Measurements from ENCODE around the gene QARS1.

QARS1 gene

GRCh38 chr3:49120438-49121131 lies 16.0 kb upstream of the QARS1 start, which contains the start of gene USP19:
USP19 (minus strand) TSS chr3:49120823; CDS start chr3:49119145, 1,678 bp downstream.
- DNase-seq (ENCODE audit: low read depth) = peak; percentile 91

GRCh38 chr3:49120096-49120437 lies 15.5 kb upstream of the QARS1 start:
- peak; percentile 29 for DNase-seq (ENCODE audit: low read depth)

- DNase-seq (ENCODE audit: low read depth) = peak; percentile 45
Measured at GRCh38 chr3:49119439-49119838, 14.9 kb upstream of the QARS1 start.

- DNase-seq (ENCODE audit: low read depth) = no peak
Measured at GRCh38 chr3:49119036-49119435, 14.5 kb upstream of the QARS1 start.

- no peak for DNase-seq (ENCODE audit: low read depth)
Measured at GRCh38 chr3:49112262-49112661, 7.7 kb upstream of the QARS1 start.

- DNase-seq (ENCODE audit: low read depth) = no peak
Measured at GRCh38 chr3:49111347-49111746, 6.8 kb upstream of the QARS1 start.

GRCh38 chr3:49110780-49111179 lies 6.2 kb upstream of the QARS1 start:
- DNase-seq (ENCODE audit: low read depth) = no peak

- DNase-seq (ENCODE audit: low read depth) = no peak
Measured at GRCh38 chr3:49108346-49108745, 3.8 kb upstream of the QARS1 start.

GRCh38 chr3:49104052-49104426 lies 518 bp downstream of the QARS1 start:
- no peak for DNase-seq (ENCODE audit: low read depth)

- no peak for DNase-seq (ENCODE audit: low read depth)
Measured at GRCh38 chr3:49100046-49100615, 4.4 kb downstream of the QARS1 start.

- DNase-seq (ENCODE audit: low read depth) = no peak
Measured at GRCh38 chr3:49098910-49099630, 5.5 kb downstream of the QARS1 start.

GRCh38 chr3:49098429-49098828 lies 6.1 kb downstream of the QARS1 start:
- DNase-seq (ENCODE audit: low read depth) = no peak

- peak; percentile 98 for DNase-seq (ENCODE audit: low read depth)
Measured at GRCh38 chr3:49093853-49094767, 10.4 kb downstream of the QARS1 start, which contains the start of gene QRICH1. QRICH1 (minus strand) TSS chr3:49094071; CDS start chr3:49077017, 17,054 bp downstream.

GRCh38 chr3:49092938-49093852 lies 11.4 kb downstream of the QARS1 start:
- DNase-seq (ENCODE audit: low read depth) = peak; percentile 81

GRCh38 chr3:49081429-49081828 lies 23.1 kb downstream of the QARS1 start:
- DNase-seq (ENCODE audit: low read depth) = no peak

GRCh38 chr3:49079270-49079669 lies 25.3 kb downstream of the QARS1 start:
- no peak for DNase-seq (ENCODE audit: low read depth)

GRCh38 chr3:49076646-49077045 lies 27.9 kb downstream of the QARS1 start:
- no peak for DNase-seq (ENCODE audit: low read depth)

GRCh38 chr3:49076116-49076515 lies 28.4 kb downstream of the QARS1 start:
- no peak for DNase-seq (ENCODE audit: low read depth)

GRCh38 chr3:49058011-49058410 lies 46.5 kb downstream of the QARS1 start:
- DNase-seq (ENCODE audit: low read depth) = no peak

GRCh38 chr3:49057268-49057667 lies 47.3 kb downstream of the QARS1 start:
- no peak for DNase-seq (ENCODE audit: low read depth)

GRCh38 chr3:49054344-49054862 lies 50.2 kb downstream of the QARS1 start:
- no peak for DNase-seq (ENCODE audit: low read depth)

Data from ELR (cell line).